Measurements from ENCODE around the gene NOTUM. TPM values are rescaled to one million over a fixed set of nuclear protein-coding genes. Genes with fewer than 3 reads are reported as not detected.

Gene NOTUM
- total RNA-seq, 1 donor from 2014 or later = 0.60 TPM

DNA sequence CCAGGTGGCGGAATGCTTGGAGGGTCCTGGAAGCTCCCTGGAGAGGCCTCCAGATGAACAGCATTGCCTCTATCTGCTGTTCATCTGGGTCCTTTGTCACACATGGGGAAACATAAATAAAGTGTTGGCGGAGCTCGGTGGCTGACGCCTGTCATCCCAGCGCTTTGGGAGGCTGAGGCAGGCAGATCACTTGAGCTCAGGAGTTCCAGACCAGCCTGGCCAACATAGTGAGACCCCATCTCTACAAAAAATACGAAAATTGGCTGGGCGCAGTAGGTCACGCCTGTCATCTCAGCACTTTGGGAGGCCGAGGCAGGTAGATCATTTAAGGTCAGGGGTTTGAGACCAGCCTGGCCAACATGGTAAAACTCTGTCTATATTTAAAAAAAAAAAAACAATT is 16.1 kb downstream of the NOTUM start:
- TF ChIP-seq, protein P1, sequence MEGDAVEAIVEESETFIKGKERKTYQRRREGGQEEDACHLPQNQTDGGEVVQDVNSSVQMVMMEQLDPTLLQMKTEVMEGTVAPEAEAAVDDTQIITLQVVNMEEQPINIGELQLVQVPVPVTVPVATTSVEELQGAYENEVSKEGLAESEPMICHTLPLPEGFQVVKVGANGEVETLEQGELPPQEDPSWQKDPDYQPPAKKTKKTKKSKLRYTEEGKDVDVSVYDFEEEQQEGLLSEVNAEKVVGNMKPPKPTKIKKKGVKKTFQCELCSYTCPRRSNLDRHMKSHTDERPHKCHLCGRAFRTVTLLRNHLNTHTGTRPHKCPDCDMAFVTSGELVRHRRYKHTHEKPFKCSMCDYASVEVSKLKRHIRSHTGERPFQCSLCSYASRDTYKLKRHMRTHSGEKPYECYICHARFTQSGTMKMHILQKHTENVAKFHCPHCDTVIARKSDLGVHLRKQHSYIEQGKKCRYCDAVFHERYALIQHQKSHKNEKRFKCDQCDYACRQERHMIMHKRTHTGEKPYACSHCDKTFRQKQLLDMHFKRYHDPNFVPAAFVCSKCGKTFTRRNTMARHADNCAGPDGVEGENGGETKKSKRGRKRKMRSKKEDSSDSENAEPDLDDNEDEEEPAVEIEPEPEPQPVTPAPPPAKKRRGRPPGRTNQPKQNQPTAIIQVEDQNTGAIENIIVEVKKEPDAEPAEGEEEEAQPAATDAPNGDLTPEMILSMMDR (IDR thresholded peaks at IDR 0.05; ENCODE audit: unreplicated experiment) = no peak
- no peak overlapping the region for H3K4me3 Mint-ChIP-seq (ENCODE audit: low read depth)
- H3K4me1 Mint-ChIP-seq (ENCODE audit: low read depth) = no peaks in the 10 kb centered on the region
- H3K27ac Mint-ChIP-seq = no peak overlapping the region
- no peaks in the 10 kb centered on the region for H3K9me3 Mint-ChIP-seq (ENCODE audit: low read depth)
- H3K27me3 Mint-ChIP-seq = peaks cover 14% of the 10 kb centered on the region
- H3K36me3 Mint-ChIP-seq (ENCODE audit: insufficient read depth) = no peaks in the 10 kb centered on the region
- DNase-seq (ENCODE audit: low spot score, unreplicated experiment) = no peak

DNA sequence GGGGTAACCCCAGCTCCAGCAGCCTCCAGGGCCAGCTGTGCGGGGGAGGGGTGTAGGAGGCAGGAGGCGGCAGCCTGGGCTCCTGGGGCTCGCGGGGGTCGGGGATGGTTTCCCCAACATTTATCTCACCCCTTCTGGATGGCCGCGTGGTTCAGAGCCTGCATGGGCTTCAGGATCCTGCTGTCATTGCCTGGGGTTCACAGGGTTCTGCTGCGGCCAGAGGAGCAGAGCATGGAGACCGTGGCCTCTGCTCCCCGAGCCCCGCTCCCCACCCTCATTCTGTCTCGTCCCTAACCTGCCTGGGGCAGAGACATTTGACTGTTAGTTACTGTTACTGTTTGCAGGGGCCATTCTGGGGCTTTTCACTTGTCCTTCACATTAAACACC is 18.8 kb downstream of the NOTUM start:
- Mint-ChIP-seq H3K9me3 (ENCODE audit: low read depth) (no peaks in the 10 kb centered on the region), H3K36me3 (ENCODE audit: insufficient read depth) (no peaks in the 10 kb centered on the region), H3K27ac (no peak overlapping the region), H3K4me3 (ENCODE audit: low read depth) (no peak overlapping the region), H3K27me3 (peaks cover 25% of the 10 kb centered on the region), H3K4me1 (ENCODE audit: low read depth) (no peaks in the 10 kb centered on the region)
- DNase-seq (ENCODE audit: low spot score, unreplicated experiment) = no peak
- TF ChIP-seq, protein P1 (IDR thresholded peaks at IDR 0.05; ENCODE audit: unreplicated experiment) = no peak

DNA sequence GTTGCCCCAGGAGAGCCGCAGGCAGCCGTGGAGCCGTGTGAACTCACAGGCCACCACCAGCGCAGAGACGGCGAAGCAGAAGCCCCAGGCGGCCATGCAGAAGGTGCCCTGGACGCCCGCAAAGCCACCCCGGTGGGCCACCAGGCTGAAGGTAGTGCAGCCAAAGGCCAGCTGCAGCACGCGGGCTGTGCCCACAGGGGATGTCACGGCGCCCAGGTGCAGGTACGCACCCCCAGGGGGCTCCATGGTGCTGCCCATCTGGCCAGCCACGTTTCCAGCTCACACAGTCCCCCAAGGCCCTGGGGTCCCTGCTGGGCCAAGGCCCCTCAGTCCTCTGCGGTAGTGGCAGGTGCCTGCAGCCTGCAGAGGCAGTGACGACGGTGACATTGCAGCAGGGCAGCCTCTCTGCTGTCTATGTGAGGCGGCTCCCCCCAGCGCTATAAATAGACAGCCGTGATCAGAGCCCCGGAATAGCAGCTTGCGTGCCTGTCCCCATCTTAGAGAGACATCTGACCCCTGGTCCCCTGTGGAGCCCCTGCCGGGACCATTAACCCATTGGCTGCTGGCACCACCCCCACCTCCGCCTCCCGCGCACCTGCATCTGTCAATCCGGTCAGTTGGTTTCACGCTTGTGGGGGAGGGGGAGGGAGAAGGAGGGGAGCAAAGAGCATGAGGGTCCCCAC is 19.4 kb downstream of the NOTUM start:
- Mint-ChIP-seq H3K4me1 (ENCODE audit: low read depth) (peaks cover under 1% of the 10 kb centered on the region), H3K27me3 (peaks cover 22% of the 10 kb centered on the region), H3K36me3 (ENCODE audit: insufficient read depth) (no peaks in the 10 kb centered on the region), H3K27ac (no peak overlapping the region), H3K4me3 (ENCODE audit: low read depth) (no peak overlapping the region), H3K9me3 (ENCODE audit: low read depth) (no peaks in the 10 kb centered on the region)
- TF ChIP-seq, protein P1 (IDR thresholded peaks at IDR 0.05; ENCODE audit: unreplicated experiment) = no peak
- no peak for DNase-seq (ENCODE audit: low spot score, unreplicated experiment)

DNA sequence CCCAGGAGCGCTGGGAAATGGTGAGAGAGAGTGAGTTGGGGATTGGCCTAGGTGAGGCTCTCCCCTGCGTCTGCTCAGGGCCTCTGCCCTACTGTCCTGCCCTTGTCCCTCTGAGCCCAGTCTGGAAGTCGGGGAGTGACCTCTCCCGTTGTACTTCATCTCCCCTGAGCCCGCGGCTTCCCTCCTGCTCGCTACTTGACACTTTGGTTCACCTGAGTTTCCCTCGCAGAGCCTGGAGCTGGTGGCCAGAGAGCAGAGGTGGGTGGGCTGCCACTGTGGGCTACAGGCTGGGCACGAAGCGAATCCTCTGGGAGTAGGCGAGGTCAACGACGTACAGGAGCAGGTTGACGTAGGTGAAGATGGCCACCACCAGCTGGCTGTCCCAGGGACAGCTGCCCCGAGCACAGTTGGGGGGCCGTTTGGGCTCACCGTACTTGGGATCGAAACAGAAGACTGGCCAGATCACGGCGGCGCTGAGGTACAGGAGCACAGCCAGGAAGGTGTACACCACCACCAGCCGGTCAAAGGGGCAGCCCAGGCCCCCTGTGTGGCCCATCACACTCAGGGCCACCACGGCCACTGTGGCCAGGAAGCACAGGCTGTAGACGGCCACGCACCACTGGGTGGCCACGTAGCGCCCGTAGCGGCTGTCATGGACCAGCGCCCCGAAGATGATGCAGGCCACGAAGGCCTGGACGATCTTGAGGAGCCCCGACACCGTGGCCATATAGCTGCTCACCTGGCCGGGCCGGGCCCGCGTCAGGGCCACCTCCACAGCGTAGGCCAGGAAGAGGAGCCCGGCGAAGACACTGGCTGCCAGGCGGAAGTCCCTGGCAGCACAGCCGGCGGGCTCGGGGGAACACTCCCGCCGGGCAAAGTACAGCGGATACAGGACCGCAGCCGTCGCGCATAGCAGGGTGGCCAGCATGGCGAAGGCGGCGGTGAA is 20.2 kb downstream of the NOTUM start:
- H3K4me1 Mint-ChIP-seq (ENCODE audit: low read depth) = peaks cover 3% of the 10 kb centered on the region
- no peak overlapping the region for H3K27ac Mint-ChIP-seq
- no peak overlapping the region for H3K4me3 Mint-ChIP-seq (ENCODE audit: low read depth)
- DNase-seq (ENCODE audit: low spot score, unreplicated experiment) = no peak
- TF ChIP-seq, protein P1 (IDR thresholded peaks at IDR 0.05; ENCODE audit: unreplicated experiment) = no peak
- peaks cover 22% of the 10 kb centered on the region for H3K27me3 Mint-ChIP-seq
- H3K36me3 Mint-ChIP-seq (ENCODE audit: insufficient read depth) = no peaks in the 10 kb centered on the region
- H3K9me3 Mint-ChIP-seq (ENCODE audit: low read depth) = no peaks in the 10 kb centered on the region

DNA sequence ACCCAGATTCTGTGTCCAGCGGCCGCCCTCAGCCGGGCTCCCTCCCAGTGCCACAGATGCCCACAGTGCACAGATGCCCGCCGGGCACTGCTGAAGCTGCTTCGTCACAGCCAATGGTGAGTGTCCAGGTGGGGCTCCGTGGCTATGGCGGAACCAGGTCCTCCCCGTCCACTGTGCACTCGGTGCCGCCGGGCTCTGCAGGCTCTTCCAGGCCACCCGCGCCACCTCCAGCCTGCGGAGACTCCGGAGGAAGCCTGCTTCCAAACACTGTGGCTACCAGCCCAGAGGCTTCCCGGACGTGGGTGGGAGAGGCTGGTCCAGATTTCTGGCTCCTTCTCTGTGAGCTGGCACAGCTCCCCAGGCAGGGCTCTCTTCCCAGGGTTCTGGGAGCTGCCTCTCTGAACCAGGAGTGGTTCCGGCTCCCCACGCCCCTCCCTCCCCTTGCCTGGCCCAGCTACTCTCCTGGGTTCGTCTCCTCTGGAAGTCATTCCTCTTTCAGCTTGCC is 21.1 kb downstream of the NOTUM start:
- Mint-ChIP-seq H3K4me3 (ENCODE audit: low read depth) (no peak overlapping the region), H3K4me1 (ENCODE audit: low read depth) (peaks cover 5% of the 10 kb centered on the region), H3K36me3 (ENCODE audit: insufficient read depth) (no peaks in the 10 kb centered on the region), H3K9me3 (ENCODE audit: low read depth) (no peaks in the 10 kb centered on the region), H3K27ac (no peak overlapping the region), H3K27me3 (peaks cover 22% of the 10 kb centered on the region)
- TF ChIP-seq, protein P1 (IDR thresholded peaks at IDR 0.05; ENCODE audit: unreplicated experiment) = no peak
- DNase-seq (ENCODE audit: low spot score, unreplicated experiment) = no peak
